Gastroesophageal sphincter (tissue), 3 donors: Measurements from ENCODE around the gene HLA-DPB1.

Experiments used
- EP300 ChIP-seq: sonication (generic); formaldehyde crosslinking; IDR thresholded peaks from one replicate; pipeline ENCODE4 v1.6.1; 2017; ENCODE audit warnings: antibody characterized with exemption, mild to moderate bottlenecking
- POLR2A ChIP-seq, 2 donors: fragments of 450-650 bp; IDR thresholded peaks; one replicate each; pipeline ENCODE4 v1.6.1; 2017; ENCODE audit warnings: antibody characterized with exemption in 2 of 2, mild to moderate bottlenecking in 2 of 2, moderate library complexity in 1 of 2
- TF ChIP-seq, protein P1 (sequence below), 4 experiments: fragments of 200-600 bp in 2 of 4; fragments of 450-650 bp in 2 of 4; sonication (generic) in 1 of 4; IDR thresholded peaks; one replicate each; pipeline ENCODE4 v1.5.1; 2017 to 2019; ENCODE audit warnings: antibody characterized with exemption in 4 of 4, mild to moderate bottlenecking in 2 of 4, moderate library complexity in 2 of 4

DNA sequence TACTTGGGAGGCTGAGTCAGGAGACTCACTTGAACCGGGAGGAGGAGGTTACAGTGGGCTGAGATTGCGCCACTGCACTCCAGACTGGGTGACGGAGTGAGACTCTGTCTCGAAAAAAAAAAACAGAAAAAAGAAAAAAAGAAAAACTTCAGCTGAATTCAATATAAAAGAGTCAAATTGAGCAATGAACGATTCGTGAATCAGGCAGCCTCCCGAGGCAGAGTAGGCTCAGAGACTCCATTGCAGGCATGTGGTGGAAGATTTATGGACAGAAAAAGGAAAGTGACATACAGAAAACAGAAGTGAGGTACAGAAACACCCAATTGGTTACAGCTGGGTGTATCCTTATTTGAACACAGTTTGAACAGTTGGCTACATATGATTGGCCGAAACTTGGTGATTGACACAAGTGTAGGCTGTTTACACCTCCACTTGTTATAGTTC, 56.3 kb downstream of the HLA-DPB1 start:
- TF ChIP-seq, protein P1, sequence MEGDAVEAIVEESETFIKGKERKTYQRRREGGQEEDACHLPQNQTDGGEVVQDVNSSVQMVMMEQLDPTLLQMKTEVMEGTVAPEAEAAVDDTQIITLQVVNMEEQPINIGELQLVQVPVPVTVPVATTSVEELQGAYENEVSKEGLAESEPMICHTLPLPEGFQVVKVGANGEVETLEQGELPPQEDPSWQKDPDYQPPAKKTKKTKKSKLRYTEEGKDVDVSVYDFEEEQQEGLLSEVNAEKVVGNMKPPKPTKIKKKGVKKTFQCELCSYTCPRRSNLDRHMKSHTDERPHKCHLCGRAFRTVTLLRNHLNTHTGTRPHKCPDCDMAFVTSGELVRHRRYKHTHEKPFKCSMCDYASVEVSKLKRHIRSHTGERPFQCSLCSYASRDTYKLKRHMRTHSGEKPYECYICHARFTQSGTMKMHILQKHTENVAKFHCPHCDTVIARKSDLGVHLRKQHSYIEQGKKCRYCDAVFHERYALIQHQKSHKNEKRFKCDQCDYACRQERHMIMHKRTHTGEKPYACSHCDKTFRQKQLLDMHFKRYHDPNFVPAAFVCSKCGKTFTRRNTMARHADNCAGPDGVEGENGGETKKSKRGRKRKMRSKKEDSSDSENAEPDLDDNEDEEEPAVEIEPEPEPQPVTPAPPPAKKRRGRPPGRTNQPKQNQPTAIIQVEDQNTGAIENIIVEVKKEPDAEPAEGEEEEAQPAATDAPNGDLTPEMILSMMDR (IDR thresholded peaks at IDR 0.05) = no peak
- TF ChIP-seq POLR2A (IDR thresholded peaks at IDR 0.05) (no peak), EP300 (no peak)
